ENCODE data around the gene HYAL3. TPM values are rescaled to one million over a fixed set of nuclear protein-coding genes. Genes with fewer than 3 reads are reported as not detected.
"Not testable (repeated sequence)": the region's sequence is repeated elsewhere in the genome, so short reads cannot be mapped to it uniquely, and the experiment has no call there.

The HYAL3 gene
- total RNA-seq, 2 donors from 2014 or later, result 2.6 to 3.3 TPM

DNA sequence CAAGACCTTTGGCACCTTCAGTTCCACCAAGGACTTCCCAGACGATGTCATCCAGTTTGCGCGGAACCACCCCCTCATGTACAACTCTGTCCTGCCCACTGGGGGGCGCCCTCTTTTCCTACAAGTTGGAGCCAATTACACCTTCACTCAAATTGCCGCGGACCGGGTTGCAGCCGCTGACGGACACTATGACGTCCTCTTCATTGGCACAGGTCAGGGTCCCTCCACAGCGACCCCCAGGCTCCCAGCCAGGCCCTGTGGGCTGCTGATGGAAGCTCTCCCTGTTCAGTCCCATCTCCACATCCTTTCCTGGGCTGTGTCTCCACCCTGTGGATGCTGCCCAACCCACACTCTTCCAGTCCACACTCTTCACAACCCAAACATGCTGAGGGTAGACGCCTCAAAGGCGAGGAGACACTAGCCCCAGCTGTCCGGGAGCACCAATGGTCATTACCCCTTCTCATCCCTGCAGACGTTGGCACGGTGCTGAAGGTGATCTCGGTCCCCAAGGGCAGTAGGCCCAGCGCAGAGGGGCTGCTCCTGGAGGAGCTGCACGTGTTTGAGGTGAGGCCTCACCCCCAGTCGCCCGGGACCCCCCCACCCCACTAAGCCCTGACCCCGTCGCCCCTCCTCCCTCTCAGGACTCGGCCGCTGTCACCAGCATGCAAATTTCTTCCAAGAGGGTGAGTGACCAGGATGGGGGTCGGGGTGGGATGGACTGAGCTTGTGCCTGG lies 24.7 kb downstream of the HYAL3 start:
- Mint-ChIP-seq H3K27ac (no peak overlapping the region), H3K4me1 (peaks cover 13% of the 10 kb centered on the region), H3K4me3 (peak overlapping the region; percentile 9), H3K27me3 (ENCODE audit: insufficient read depth) (peaks cover 71% of the 10 kb centered on the region), H3K36me3 (ENCODE audit: low read depth) (no peaks in the 10 kb centered on the region), H3K9me3 (peaks cover 7% of the 10 kb centered on the region)
- Histone ChIP-seq H3K27me3 (ENCODE audit: control insufficient read depth, insufficient read depth, low read length, poor library complexity, severe bottlenecking) (peaks cover 39% of the 10 kb centered on the region), H3K9me3 (ENCODE audit: control insufficient read depth, low read length) (no peaks in the 10 kb centered on the region), H3K4me3 (ENCODE audit: low read length) (peak overlapping the region; percentile 53), H3K27ac (ENCODE audit: low read depth, low read length) (no peak overlapping the region), H3K9ac (ENCODE audit: extremely low read depth, low read length, poor library complexity, severe bottlenecking) (no peak overlapping the region), H3K4me1 (ENCODE audit: control insufficient read depth, insufficient read depth, low read length) (no peaks in the 10 kb centered on the region), H3K36me3 (ENCODE audit: control insufficient read depth, insufficient read depth, low read length) (no peaks in the 10 kb centered on the region)
- peak; percentile 96 for DNase-seq
- 12 to 19% methylated on average over 14 to 26 of the region's 26 CpGs for WGBS, 2 experiments (ENCODE audit: insufficient coverage in 1 of 2, insufficient read length in 1 of 2)
- TF ChIP-seq, protein P1, sequence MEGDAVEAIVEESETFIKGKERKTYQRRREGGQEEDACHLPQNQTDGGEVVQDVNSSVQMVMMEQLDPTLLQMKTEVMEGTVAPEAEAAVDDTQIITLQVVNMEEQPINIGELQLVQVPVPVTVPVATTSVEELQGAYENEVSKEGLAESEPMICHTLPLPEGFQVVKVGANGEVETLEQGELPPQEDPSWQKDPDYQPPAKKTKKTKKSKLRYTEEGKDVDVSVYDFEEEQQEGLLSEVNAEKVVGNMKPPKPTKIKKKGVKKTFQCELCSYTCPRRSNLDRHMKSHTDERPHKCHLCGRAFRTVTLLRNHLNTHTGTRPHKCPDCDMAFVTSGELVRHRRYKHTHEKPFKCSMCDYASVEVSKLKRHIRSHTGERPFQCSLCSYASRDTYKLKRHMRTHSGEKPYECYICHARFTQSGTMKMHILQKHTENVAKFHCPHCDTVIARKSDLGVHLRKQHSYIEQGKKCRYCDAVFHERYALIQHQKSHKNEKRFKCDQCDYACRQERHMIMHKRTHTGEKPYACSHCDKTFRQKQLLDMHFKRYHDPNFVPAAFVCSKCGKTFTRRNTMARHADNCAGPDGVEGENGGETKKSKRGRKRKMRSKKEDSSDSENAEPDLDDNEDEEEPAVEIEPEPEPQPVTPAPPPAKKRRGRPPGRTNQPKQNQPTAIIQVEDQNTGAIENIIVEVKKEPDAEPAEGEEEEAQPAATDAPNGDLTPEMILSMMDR (conservative IDR thresholded peaks at IDR 0.05), result peak; percentile 94

DNA sequence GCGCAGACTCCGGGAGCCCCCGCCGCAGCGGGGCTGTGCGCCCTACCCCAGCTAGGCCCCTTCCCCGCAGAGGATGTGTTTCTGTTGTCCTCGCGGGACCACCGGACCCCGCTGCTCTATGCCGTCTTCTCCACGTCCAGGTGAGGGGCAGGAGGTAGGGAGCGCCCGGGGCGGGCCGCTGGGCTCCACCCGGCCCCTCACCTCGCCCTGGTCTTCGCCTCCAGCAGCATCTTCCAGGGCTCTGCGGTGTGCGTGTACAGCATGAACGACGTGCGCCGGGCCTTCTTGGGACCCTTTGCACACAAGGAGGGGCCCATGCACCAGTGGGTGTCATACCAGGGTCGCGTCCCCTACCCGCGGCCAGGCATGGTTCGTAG lies 25.5 kb downstream of the HYAL3 start:
- Histone ChIP-seq H3K27ac (ENCODE audit: low read depth, low read length) (no peak overlapping the region), H3K9me3 (ENCODE audit: control insufficient read depth, low read length) (no peaks in the 10 kb centered on the region), H3K36me3 (ENCODE audit: control insufficient read depth, insufficient read depth, low read length) (no peaks in the 10 kb centered on the region), H3K4me3 (ENCODE audit: low read length) (no peak overlapping the region), H3K9ac (ENCODE audit: extremely low read depth, low read length, poor library complexity, severe bottlenecking) (no peak overlapping the region), H3K4me1 (ENCODE audit: control insufficient read depth, insufficient read depth, low read length) (peaks cover 3% of the 10 kb centered on the region), H3K27me3 (ENCODE audit: control insufficient read depth, insufficient read depth, low read length, poor library complexity, severe bottlenecking) (peaks cover 39% of the 10 kb centered on the region)
- Mint-ChIP-seq H3K4me1 (peaks cover 15% of the 10 kb centered on the region), H3K36me3 (ENCODE audit: low read depth) (no peaks in the 10 kb centered on the region), H3K9me3 (peaks cover 7% of the 10 kb centered on the region), H3K27me3 (ENCODE audit: insufficient read depth) (peaks cover 65% of the 10 kb centered on the region), H3K27ac (no peak overlapping the region), H3K4me3 (no peak overlapping the region)
- DNase-seq, result no peak
- TF ChIP-seq, protein P1 (conservative IDR thresholded peaks at IDR 0.05), result no peak
- WGBS, 2 experiments (ENCODE audit: insufficient coverage in 1 of 2, insufficient read length in 1 of 2), result 75 to 82% methylated on average over 17 to 30 of the region's 31 CpGs

DNA sequence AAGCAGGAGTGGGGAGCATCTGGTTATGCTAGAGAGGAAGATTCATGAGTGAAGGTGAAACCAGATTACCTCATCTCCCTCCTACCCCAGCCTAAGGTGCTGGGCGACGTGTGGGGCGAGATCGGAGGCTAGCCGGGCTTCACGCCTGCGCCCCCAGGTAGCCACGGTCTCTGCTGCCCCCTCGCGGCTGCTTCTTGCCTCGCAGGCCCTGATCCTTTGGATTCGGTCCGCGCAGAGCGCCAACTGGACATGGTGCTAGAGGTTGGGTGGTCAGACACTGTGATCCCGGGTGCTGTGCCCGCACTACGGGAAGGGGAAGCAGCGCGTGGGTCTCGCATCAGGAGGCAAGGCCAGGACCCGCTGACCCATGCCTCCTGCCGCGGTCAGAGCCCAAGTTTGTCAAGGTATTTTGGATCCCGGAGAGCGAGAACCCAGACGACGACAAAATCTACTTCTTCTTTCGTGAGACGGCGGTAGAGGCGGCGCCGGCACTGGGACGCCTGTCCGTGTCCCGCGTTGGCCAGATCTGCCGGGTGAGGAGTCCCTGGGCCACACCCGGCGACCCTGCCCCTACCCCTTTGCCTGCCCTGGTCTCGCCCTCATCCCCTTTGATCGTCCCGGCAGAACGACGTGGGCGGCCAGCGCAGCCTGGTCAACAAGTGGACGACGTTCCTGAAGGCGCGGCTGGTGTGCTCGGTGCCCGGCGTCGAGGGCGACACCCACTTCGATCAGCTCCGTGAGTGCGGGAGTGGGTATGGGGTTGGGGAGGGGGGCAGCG lies 26.1 kb downstream of the HYAL3 start:
- Histone ChIP-seq H3K27ac (ENCODE audit: low read depth, low read length) (no peak overlapping the region), H3K9me3 (ENCODE audit: control insufficient read depth, low read length) (no peaks in the 10 kb centered on the region), H3K4me1 (ENCODE audit: control insufficient read depth, insufficient read depth, low read length) (peaks cover 3% of the 10 kb centered on the region), H3K9ac (ENCODE audit: extremely low read depth, low read length, poor library complexity, severe bottlenecking) (no peak overlapping the region), H3K36me3 (ENCODE audit: control insufficient read depth, insufficient read depth, low read length) (no peaks in the 10 kb centered on the region), H3K27me3 (ENCODE audit: control insufficient read depth, insufficient read depth, low read length, poor library complexity, severe bottlenecking) (peaks cover 39% of the 10 kb centered on the region), H3K4me3 (ENCODE audit: low read length) (no peak overlapping the region)
- Mint-ChIP-seq H3K36me3 (ENCODE audit: low read depth) (no peaks in the 10 kb centered on the region), H3K27ac (no peak overlapping the region), H3K4me1 (peaks cover 15% of the 10 kb centered on the region), H3K9me3 (peaks cover 7% of the 10 kb centered on the region), H3K4me3 (peak overlapping the region; percentile 38), H3K27me3 (ENCODE audit: insufficient read depth) (peaks cover 61% of the 10 kb centered on the region)
- peak; percentile 97 for DNase-seq
- TF ChIP-seq, protein P1 (conservative IDR thresholded peaks at IDR 0.05), result peak; percentile 99
- 13 to 20% methylated on average over 12 to 60 of the region's 61 CpGs for WGBS, 2 experiments (ENCODE audit: insufficient coverage in 1 of 2, insufficient read length in 1 of 2)

DNA sequence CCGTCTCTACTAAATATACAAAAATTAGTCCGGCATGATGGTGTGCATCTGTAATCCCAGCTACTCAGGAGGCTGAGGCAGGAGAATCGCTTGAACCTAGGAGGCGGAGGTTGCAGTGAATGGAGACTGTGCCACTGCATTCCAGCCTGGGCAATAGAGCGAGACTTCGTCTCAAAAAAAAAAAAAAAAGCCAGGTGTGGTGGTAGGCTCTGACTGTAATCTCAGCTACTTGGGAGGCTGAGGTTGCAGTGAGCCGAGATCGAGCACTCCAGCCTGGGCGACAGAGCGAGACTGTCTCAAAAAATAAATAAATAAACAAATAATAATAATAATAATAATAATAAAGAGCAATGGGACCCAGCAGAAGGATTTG lies 26.7 kb downstream of the HYAL3 start:
- not testable (repeated sequence) for H3K27ac ChIP-seq (ENCODE audit: low read depth, low read length); H3K27ac Mint-ChIP-seq; H3K4me1 ChIP-seq (ENCODE audit: control insufficient read depth, insufficient read depth, low read length); H3K9me3 Mint-ChIP-seq; H3K36me3 ChIP-seq (ENCODE audit: control insufficient read depth, insufficient read depth, low read length); H3K4me3 Mint-ChIP-seq; H3K36me3 Mint-ChIP-seq (ENCODE audit: low read depth); H3K9me3 ChIP-seq (ENCODE audit: control insufficient read depth, low read length); H3K9ac ChIP-seq (ENCODE audit: extremely low read depth, low read length, poor library complexity, severe bottlenecking); H3K4me3 ChIP-seq (ENCODE audit: low read length); DNase-seq
- H3K27me3 ChIP-seq (ENCODE audit: control insufficient read depth, insufficient read depth, low read length, poor library complexity, severe bottlenecking), result peaks cover 39% of the 10 kb centered on the region
- H3K4me1 Mint-ChIP-seq, result peaks cover 19% of the 10 kb centered on the region
- WGBS, 2 experiments (ENCODE audit: insufficient coverage in 1 of 2, insufficient read length in 1 of 2), result 92 to 93% methylated on average over 3 to 6 of the region's 10 CpGs
- peaks cover 56% of the 10 kb centered on the region for H3K27me3 Mint-ChIP-seq (ENCODE audit: insufficient read depth)

All from endodermal cell (in vitro differentiated cells).